Measurements from ENCODE around the gene NAP1L4. TPM values are rescaled to one million over a fixed set of nuclear protein-coding genes. Genes with fewer than 3 reads are reported as not detected.

Gene NAP1L4
- 97.7 and 103 TPM in 2 replicates for total RNA-seq

GRCh38 chr11:2992234-2992996 is at the start of gene NAP1L4:
TSS of gene NAP1L4 (minus strand) at chr11:2992329. CDS start at chr11:2979220, 13,109 bp downstream.

GRCh38 chr11:2928605-2929530 is 63.3 kb downstream of the NAP1L4 start, which contains the start of gene PHLDA2:
TSS of gene PHLDA2 (minus strand) at chr11:2929420. CDS start at chr11:2929364, 56 bp downstream.

Other genes starting within 250 kb of the NAP1L4 start
- 1.2 and 1.3 TPM in 2 replicates for gene CDKN1C, start 106.6 kb downstream of the NAP1L4 start, total RNA-seq
- 5.8 and 9.1 TPM in 2 replicates for gene PHLDA2, start 62.9 kb downstream of the NAP1L4 start, total RNA-seq
- gene CARS1, start 65.1 kb upstream of the NAP1L4 start, total RNA-seq, result 71.2 and 85.3 TPM in 2 replicates
- 51.4 and 68.8 TPM in 2 replicates for gene OSBPL5, start 173.0 kb upstream of the NAP1L4 start, total RNA-seq
- gene MRGPRG, start 226.5 kb upstream of the NAP1L4 start, total RNA-seq, result not detected in 2 replicates
- 0.20 TPM in 1 of 2 replicates, not detected in the other for gene MRGPRE, start 240.1 kb upstream of the NAP1L4 start, total RNA-seq